IMR-90 (cell line): ENCODE measurements around the gene ARHGAP15. TPM values are rescaled to one million over a fixed set of nuclear protein-coding genes. Genes with fewer than 3 reads are reported as not detected.

Source experiments
- ATAC-seq: fragments of 200-7000 bp; cut with Tn5 transposase; 2 replicates; pipeline ENCODE4 v1.9.1; 2020; ENCODE audit warnings: low read depth, mild to moderate bottlenecking, moderate library complexity
- BruUV-seq: library from RNA; stranded (reverse); fragments of 400-500 nt; replicated peaks from 2 replicates; lab custom pipeline; 2021; lab: Mats Ljungman, UMichigan
- CTCF ChIA-PET: fragments of 300-600 bp; formaldehyde crosslinking; extraction: SDS; loops from one replicate; lab custom pipeline; 2021; ENCODE audit warnings: antibody characterized with exemption; lab: Yijun Ruan, JAX
- POLR2A ChIA-PET: fragments of 300-600 bp; sonication (Branson Sonifier 250); formaldehyde crosslinking; loops from one replicate; lab custom pipeline; 2022; ENCODE audit warnings: antibody characterized with exemption; ENCODE audit not compliant: unreplicated experiment; lab: Charles Lee
- DNase-seq: peaks from one replicate; pipeline ENCODE4 v3.0.0; 2013
- H2AFZ ChIP-seq: replicated peaks from 2 replicates; pipeline ENCODE3; 2013; ENCODE audit warnings: low read length, mild to moderate bottlenecking; ENCODE audit not compliant: poor library complexity
- H2AK5ac ChIP-seq: 2 replicates; pipeline ENCODE4 v1.6.1; 2013; ENCODE audit warnings: low read depth, low read length, inconsistent platforms
- H2AK9ac ChIP-seq: replicated peaks from 2 replicates; pipeline ENCODE3; 2013; ENCODE audit warnings: mild to moderate bottlenecking, low read depth, low read length, moderate library complexity; ENCODE audit not compliant: poor library complexity
- H2BK120ac ChIP-seq: 2 replicates; pipeline ENCODE4 v1.6.1; 2013; ENCODE audit warnings: low read depth, low read length, inconsistent platforms
- H2BK15ac ChIP-seq: 3 replicates; pipeline ENCODE4 v1.6.1; 2013; ENCODE audit warnings: low read depth, low read length, inconsistent platforms
- H2BK20ac ChIP-seq: 2 replicates; pipeline ENCODE4 v1.6.1; 2013; ENCODE audit warnings: low read depth, mild to moderate bottlenecking, inconsistent platforms, low read length, moderate library complexity
- H2BK5ac ChIP-seq: 2 replicates; pipeline ENCODE4 v1.6.1; 2013; ENCODE audit warnings: mild to moderate bottlenecking, low read depth, low read length, inconsistent platforms; ENCODE audit not compliant: poor library complexity, severe bottlenecking
- H3K14ac ChIP-seq: replicated peaks from 2 replicates; pipeline ENCODE4 v1.6.1; 2013; ENCODE audit warnings: low read depth, low read length, inconsistent platforms
- H3K18ac ChIP-seq: 2 replicates; pipeline ENCODE4 v1.6.1; 2013; ENCODE audit warnings: low read depth, low read length, control low read depth
- H3K23ac ChIP-seq: 2 replicates; pipeline ENCODE4 v1.6.1; 2013; ENCODE audit warnings: low read depth, low read length, inconsistent platforms
- H3K27ac ChIP-seq: 2 replicates; pipeline ENCODE4 v1.5.1; 2013; ENCODE audit warnings: mild to moderate bottlenecking, control low read depth, low read length; ENCODE audit not compliant: insufficient read depth
- H3K27me3 ChIP-seq: 2 replicates; pipeline ENCODE4 v1.6.1; 2013; ENCODE audit warnings: low read length; ENCODE audit not compliant: control insufficient read depth, insufficient read depth
- H3K36me3 ChIP-seq: 2 replicates; pipeline ENCODE4 v1.6.1; 2013; ENCODE audit warnings: low read length, mixed read lengths; ENCODE audit not compliant: control insufficient read depth, insufficient read depth
- H3K4ac ChIP-seq: 2 replicates; pipeline ENCODE4 v1.6.1; 2013; ENCODE audit warnings: low read depth, low read length, inconsistent platforms
- H3K4me1 ChIP-seq: 2 replicates; pipeline ENCODE4 v1.6.1; 2013; ENCODE audit warnings: low read length, mixed read lengths; ENCODE audit not compliant: control insufficient read depth, insufficient read depth
- H3K4me2 ChIP-seq: 2 replicates; pipeline ENCODE4 v1.6.1; 2013; ENCODE audit warnings: low read depth, mild to moderate bottlenecking, control low read depth, low read length, moderate library complexity
- H3K4me3 ChIP-seq: 2 replicates; pipeline ENCODE4 v1.5.1; 2013; ENCODE audit warnings: low read depth, mild to moderate bottlenecking, control low read depth, low read length, moderate library complexity; ENCODE audit not compliant: insufficient read depth
- H3K56ac ChIP-seq: 2 replicates; pipeline ENCODE4 v1.6.1; 2013; ENCODE audit warnings: low read length, inconsistent platforms; ENCODE audit not compliant: insufficient read depth; ENCODE audit errors: extremely low read depth
- H3K79me1 ChIP-seq, 2 experiments: 2 replicates each; pipeline ENCODE4 v1.6.1; 2013; ENCODE audit warnings: low read length in 2 of 2, inconsistent platforms in 1 of 2, low read depth in 1 of 2
- H3K9ac ChIP-seq: 2 replicates; pipeline ENCODE4 v1.6.1; 2013; ENCODE audit warnings: low read depth, low read length, control low read depth
- H3K9me1 ChIP-seq: 2 replicates; pipeline ENCODE4 v1.6.1; 2013; ENCODE audit warnings: low read length, inconsistent platforms; ENCODE audit not compliant: insufficient read depth
- H3K9me3 ChIP-seq: 2 replicates; pipeline ENCODE4 v1.6.1; 2013; ENCODE audit warnings: low read length; ENCODE audit not compliant: control insufficient read depth, insufficient read depth
- H4K20me1 ChIP-seq: 2 replicates; pipeline ENCODE4 v1.6.1; 2013; ENCODE audit warnings: low read length, inconsistent platforms; ENCODE audit not compliant: insufficient read depth
- H4K5ac ChIP-seq: 2 replicates; pipeline ENCODE4 v1.6.1; 2013; ENCODE audit warnings: mild to moderate bottlenecking, low read depth, low read length, control low read depth
- H4K8ac ChIP-seq, 2 experiments: 2 replicates each; pipeline ENCODE4 v1.6.1; 2013; ENCODE audit warnings: low read depth in 2 of 2, low read length in 2 of 2, control low read depth in 1 of 2, inconsistent platforms in 1 of 2
- H4K91ac ChIP-seq: 2 replicates; pipeline ENCODE4 v1.6.1; 2013; ENCODE audit warnings: low read depth, low read length, inconsistent platforms; ENCODE audit not compliant: insufficient read depth
- BHLHE40 ChIP-seq: fragments of 150-350 bp; IDR thresholded peaks from 2 replicates; pipeline ENCODE4 v1.6.1; 2016; ENCODE audit warnings: mild to moderate bottlenecking, low read depth, low read length
- CEBPB ChIP-seq: IDR thresholded peaks from 2 replicates; pipeline ENCODE4 v1.6.1; 2012; ENCODE audit warnings: low read depth, low read length, improper control_type of control experiment
- CHD1 ChIP-seq: IDR thresholded peaks from 2 replicates; pipeline ENCODE4 v1.6.1; 2012; ENCODE audit warnings: low read depth, low read length, improper control_type of control experiment
- CTCF ChIP-seq: conservative IDR thresholded peaks from 2 replicates; pipeline ENCODE4 v1.5.1; 2012; ENCODE audit warnings: mild to moderate bottlenecking, low read depth, low read length, improper control_type of control experiment
- ELK1 ChIP-seq: fragments of 150-350 bp; IDR thresholded peaks from 2 replicates; pipeline ENCODE4 v1.6.1; 2016; ENCODE audit warnings: low read depth, mild to moderate bottlenecking, low read length, moderate library complexity, borderline replicate concordance
- FOS ChIP-seq: fragments of 150-350 bp; IDR thresholded peaks from 2 replicates; pipeline ENCODE4 v1.6.1; 2016; ENCODE audit warnings: low read depth, low read length
- MAFK ChIP-seq: IDR thresholded peaks from 2 replicates; pipeline ENCODE4 v1.6.1; 2012; ENCODE audit warnings: low read depth, low read length, improper control_type of control experiment
- MAZ ChIP-seq: IDR thresholded peaks from 2 replicates; pipeline ENCODE4 v1.6.1; 2012; ENCODE audit warnings: low read depth, mild to moderate bottlenecking, low read length, improper control_type of control experiment, moderate library complexity, borderline replicate concordance
- MXI1 ChIP-seq: IDR thresholded peaks from 2 replicates; pipeline ENCODE4 v1.6.1; 2012; ENCODE audit warnings: low read depth, mild to moderate bottlenecking, low read length, moderate library complexity, borderline replicate concordance
- NFE2L2 ChIP-seq: fragments of 150-350 bp; IDR thresholded peaks from 2 replicates; pipeline ENCODE4 v1.6.1; 2016; ENCODE audit warnings: low read depth, mild to moderate bottlenecking, low read length
- POLR2A ChIP-seq: IDR thresholded peaks from 2 replicates; pipeline ENCODE4 v1.6.1; 2012; ENCODE audit warnings: mild to moderate bottlenecking, low read depth, low read length
- RAD21 ChIP-seq: IDR thresholded peaks from 2 replicates; pipeline ENCODE4 v1.6.1; 2012; ENCODE audit warnings: low read length, improper control_type of control experiment
- RCOR1 ChIP-seq: IDR thresholded peaks from 2 replicates; pipeline ENCODE4 v1.6.1; 2012; ENCODE audit warnings: mild to moderate bottlenecking, low read length, improper control_type of control experiment; ENCODE audit not compliant: insufficient replicate concordance
- RFX5 ChIP-seq: IDR thresholded peaks from 2 replicates; pipeline ENCODE4 v1.8.0; 2012; ENCODE audit warnings: low read depth, mild to moderate bottlenecking, low read length, moderate library complexity
- SMC3 ChIP-seq: fragments of 150-350 bp; IDR thresholded peaks from 2 replicates; pipeline ENCODE4 v1.6.1; 2016; ENCODE audit warnings: low read depth, mild to moderate bottlenecking, antibody characterized with exemption, low read length, moderate library complexity
- USF2 ChIP-seq: fragments of 150-350 bp; IDR thresholded peaks from 2 replicates; pipeline ENCODE4 v1.6.1; 2017; ENCODE audit warnings: mild to moderate bottlenecking, antibody characterized with exemption, low read length, low read depth
- WGBS, 2 experiments: methylation state at CpG; one replicate each; pipeline versions ENCODE4 v1.1.5 to v1.1.7; 2013; ENCODE audit warnings: missing lambda C conversion rate in 2 of 2; ENCODE audit not compliant: insufficient read length in 1 of 2; ENCODE audit errors: extremely low coverage in 2 of 2; 5-methylcytosine and 5-hydroxymethylcytosine counted together
- dilution Hi-C: fragments of 300-500 bp; cut with HindIII; formaldehyde crosslinking; loops from one replicate; pipeline ENCODE4 v1.14.3; 2018; ENCODE audit warnings: low sequenced_read_pairs; ENCODE audit not compliant: unreplicated experiment
- in situ Hi-C: fragments of 300-500 bp; cut with MboI; formaldehyde crosslinking; loops from 3 replicates; pipeline ENCODE4 v1.14.3; 2019; ENCODE audit warnings: low sequenced_read_pairs, inconsistent platforms, mixed read lengths
- intact Hi-C: fragments of 100-400 bp; cut with micrococcal nuclease; formaldehyde crosslinking; loops from 2 replicates; pipeline ENCODE4 v1.10.0; 2022
- polyA plus RNA-seq, 3 experiments: library from polyadenylated mRNA; depleted of rRNA; stranded (reverse); fragments of >200 nt; gene quantifications; 2 replicates each; pipeline ENCODE4 v1.2.3, GENCODE V29; 2012; ENCODE audit warnings: low replicate concordance in 1 of 3
- total RNA-seq: library from RNA; depleted of rRNA; stranded (reverse); fragments of >200 nt; gene quantifications from 2 replicates; pipeline ENCODE4 v1.2.3, GENCODE V29; 2012

ARHGAP15 gene
- total and polyA plus RNA-seq, 2 of the 4 experiments (the other 2 are of a cell fraction) = not detected

- Histone ChIP-seq H3K23ac (no peak overlapping the region), H2BK15ac (no peak overlapping the region), H3K9ac (no peak overlapping the region), H3K18ac (no peak overlapping the region), H2BK20ac (no peak overlapping the region), H4K91ac (no peak overlapping the region), H3K56ac (no peak overlapping the region), H3K36me3 (no peaks in the 10 kb centered on the region), H2BK120ac (no peak overlapping the region), H4K8ac (no peak overlapping the region), H2AFZ (no peak overlapping the region), H3K4me1 (no peaks in the 10 kb centered on the region), H3K4ac (no peak overlapping the region), H3K4me2 (no peak overlapping the region), H3K14ac (no peak overlapping the region), H2AK9ac (no peak overlapping the region), H3K27ac (no peak overlapping the region), H2AK5ac (no peak overlapping the region), H3K9me1 (0 out of 2 replicates have a peak, but pooled peaks cover 2% of the 10 kb centered on the region), H3K9me3 (no peaks in the 10 kb centered on the region), H3K27me3 (no peaks in the 10 kb centered on the region), H3K79me1 (no peaks in the 10 kb centered on the region), H4K20me1 (no peaks in the 10 kb centered on the region), H2BK5ac (no peak overlapping the region), H3K4me3 (no peak overlapping the region), H4K5ac (no peak overlapping the region)
- ATAC-seq = no peak
- dilution Hi-C loops = no loop called here
- CTCF ChIA-PET = interaction anchor here (0.5 kb wide), 1 partner anchor 1218 kb away, joined by 3 read pairs; no protein-coding TSS in a partner anchor
- 100% methylated on average over 3 of the region's 6 CpGs; no CpG with 5 or more reads in 1 of the 2 experiments for WGBS, 2 experiments
- intact Hi-C loops = no loop called here
- in situ Hi-C loops = no loop called here
- no TSS peak for BruUV-seq
- no peak for DNase-seq
- TF ChIP-seq FOS (no peak), ELK1 (no peak), CTCF (no peak), MAFK (no peak), NFE2L2 (no peak), RFX5 (no peak), RAD21 (no peak), BHLHE40 (no peak), CHD1 (no peak), POLR2A (no peak), USF2 (no peak), SMC3 (no peak), MXI1 (no peak), MAZ (no peak), CEBPB (no peak), RCOR1 (no peak)
- POLR2A ChIA-PET = interaction anchor here (0.5 kb wide), 1 partner anchor 10 kb away, joined by 4 read pairs; no protein-coding TSS in a partner anchor
Measured at GRCh38 chr2:143355870-143356269, 226.7 kb downstream of the ARHGAP15 start.
